H9 (cell line): ENCODE results near the gene PDS5A. TPM values are rescaled to one million over a fixed set of nuclear protein-coding genes. Genes with fewer than 3 reads are reported as not detected.

Experiments used
- DNase-seq: peaks from one replicate; pipeline ENCODE4 v3.0.0-alpha.2; 2017
- H2AFZ ChIP-seq: one replicate; pipeline ENCODE4 v1.6.1; 2013; ENCODE audit warnings: mild to moderate bottlenecking, low read length, control low read depth, moderate library complexity
- H2AK5ac ChIP-seq: 2 replicates; pipeline ENCODE4 v1.6.1; 2013; ENCODE audit warnings: low read length, control low read depth, mixed read lengths; ENCODE audit not compliant: insufficient read length
- H2BK120ac ChIP-seq: one replicate; pipeline ENCODE4 v1.6.1; 2013; ENCODE audit warnings: low read depth, mild to moderate bottlenecking, low read length, control low read depth, inconsistent platforms; ENCODE audit not compliant: poor library complexity, severe bottlenecking
- H2BK12ac ChIP-seq: 2 replicates; pipeline ENCODE4 v1.6.1; 2013; ENCODE audit warnings: low read length, control low read depth, mixed read lengths, low read depth; ENCODE audit not compliant: insufficient read length
- H2BK15ac ChIP-seq: 2 replicates; pipeline ENCODE4 v1.6.1; 2013; ENCODE audit warnings: low read depth, low read length, control low read depth
- H2BK20ac ChIP-seq: one replicate; pipeline ENCODE4 v1.6.1; 2013; ENCODE audit warnings: low read depth, mild to moderate bottlenecking, low read length, control low read depth, inconsistent platforms; ENCODE audit not compliant: poor library complexity, severe bottlenecking
- H2BK5ac ChIP-seq: 2 replicates; pipeline ENCODE4 v1.6.1; 2013; ENCODE audit warnings: low read length, control low read depth, mixed read lengths; ENCODE audit not compliant: insufficient read length
- H3K14ac ChIP-seq: 2 replicates; pipeline ENCODE4 v1.6.1; 2013; ENCODE audit warnings: low read length, control low read depth; ENCODE audit not compliant: insufficient read depth
- H3K18ac ChIP-seq: 2 replicates; pipeline ENCODE4 v1.6.1; 2013; ENCODE audit warnings: low read depth, mild to moderate bottlenecking, mixed read lengths, low read length, control low read depth; ENCODE audit not compliant: insufficient read length
- H3K23ac ChIP-seq: 2 replicates; pipeline ENCODE4 v1.6.1; 2013; ENCODE audit warnings: low read length, control low read depth, mixed read lengths, low read depth; ENCODE audit not compliant: insufficient read length
- H3K23me2 ChIP-seq: 2 replicates; pipeline ENCODE4 v1.6.1; 2013; ENCODE audit warnings: low read depth, mild to moderate bottlenecking, mixed read lengths, low read length, control low read depth; ENCODE audit not compliant: insufficient read length, poor library complexity, severe bottlenecking
- H3K27ac ChIP-seq: 2 replicates; pipeline ENCODE4 v1.5.1; 2013; ENCODE audit warnings: low read length, control low read depth, mixed read lengths, low read depth; ENCODE audit not compliant: insufficient read length
- H3K27me3 ChIP-seq: 2 replicates; pipeline ENCODE4 v1.6.1; 2013; ENCODE audit warnings: low read length, control low read depth, inconsistent platforms; ENCODE audit not compliant: insufficient read depth
- H3K4ac ChIP-seq: 2 replicates; pipeline ENCODE4 v1.6.1; 2013; ENCODE audit warnings: low read depth, mild to moderate bottlenecking, control low read depth, inconsistent platforms, low read length, moderate library complexity
- H3K4me1 ChIP-seq: 2 replicates; pipeline ENCODE4 v1.6.1; 2013; ENCODE audit warnings: low read length, control low read depth, inconsistent platforms; ENCODE audit not compliant: insufficient read depth
- H3K4me2 ChIP-seq: 2 replicates; pipeline ENCODE4 v1.6.1; 2013; ENCODE audit warnings: low read length, control low read depth, mixed read lengths; ENCODE audit not compliant: insufficient read length, insufficient read depth
- H3K56ac ChIP-seq: 2 replicates; pipeline ENCODE4 v1.6.1; 2013; ENCODE audit warnings: low read depth, mild to moderate bottlenecking, mixed read lengths, low read length, control low read depth; ENCODE audit not compliant: insufficient read length
- H3K79me1 ChIP-seq: 2 replicates; pipeline ENCODE4 v1.6.1; 2013; ENCODE audit warnings: low read depth, mild to moderate bottlenecking, moderate library complexity, low read length, control low read depth, inconsistent platforms; ENCODE audit not compliant: insufficient read depth, poor library complexity, severe bottlenecking
- H3K79me2 ChIP-seq: 2 replicates; pipeline ENCODE4 v1.6.1; 2013; ENCODE audit warnings: low read length, control low read depth, inconsistent platforms; ENCODE audit not compliant: insufficient read depth
- H3K9ac ChIP-seq: 2 replicates; pipeline ENCODE4 v1.6.1; 2013; ENCODE audit warnings: low read length, control low read depth, mixed read lengths; ENCODE audit not compliant: insufficient read length; ENCODE audit errors: extremely low read depth
- H3K9me3 ChIP-seq: one replicate; pipeline ENCODE4 v1.6.1; 2013; ENCODE audit warnings: low read depth, low read length, inconsistent platforms; ENCODE audit not compliant: control insufficient read depth
- H3T11ph ChIP-seq: one replicate; pipeline ENCODE4 v1.6.1; 2013; ENCODE audit warnings: mild to moderate bottlenecking, low read length, control low read depth, inconsistent platforms
- H4K20me1 ChIP-seq: one replicate; pipeline ENCODE4 v1.6.1; 2013; ENCODE audit not compliant: control insufficient read depth, insufficient read length, insufficient read depth
- H4K5ac ChIP-seq: 2 replicates; pipeline ENCODE4 v1.6.1; 2013; ENCODE audit warnings: low read depth, mild to moderate bottlenecking, mixed read lengths, low read length, control low read depth; ENCODE audit not compliant: insufficient read length
- H4K8ac ChIP-seq: replicated peaks from 2 replicates; pipeline ENCODE4 v1.6.1; 2013; ENCODE audit warnings: low read length, control low read depth, mixed read lengths, low read depth; ENCODE audit not compliant: insufficient read length
- H4K91ac ChIP-seq: 2 replicates; pipeline ENCODE4 v1.6.1; 2013; ENCODE audit warnings: low read depth, mild to moderate bottlenecking, moderate library complexity, mixed read lengths, low read length, control low read depth; ENCODE audit not compliant: insufficient read length
- H3K27ac Mint-ChIP-seq, 3 experiments: 2 replicates in 2 of 3; 3 replicates in 1 of 3; pipeline ENCODE4 v1.8.0; 2020 to 2021; ENCODE audit warnings: mixed read lengths in 3 of 3, mild to moderate bottlenecking in 1 of 3, moderate library complexity in 1 of 3
- H3K27me3 Mint-ChIP-seq: 2 replicates; pipeline ENCODE4 v1.8.0; 2021; ENCODE audit warnings: low read depth, mild to moderate bottlenecking, moderate library complexity, mixed read lengths
- H3K36me3 Mint-ChIP-seq, 3 experiments: 2 replicates in 2 of 3; 3 replicates in 1 of 3; pipeline ENCODE4 v1.8.0; 2020 to 2021; ENCODE audit warnings: low read depth in 3 of 3, mixed read lengths in 3 of 3; ENCODE audit not compliant: insufficient read depth in 1 of 3
- H3K4me1 Mint-ChIP-seq, 2 experiments: 2 replicates each; pipeline ENCODE4 v1.8.0; 2020; ENCODE audit warnings: mixed read lengths in 2 of 2
- H3K4me3 Mint-ChIP-seq, 2 experiments: 2 replicates in 1 of 2; 3 replicates in 1 of 2; pipeline ENCODE4 v1.8.0; 2020 to 2021; ENCODE audit warnings: mild to moderate bottlenecking in 2 of 2, mixed read lengths in 2 of 2, moderate library complexity in 1 of 2
- H3K9me3 Mint-ChIP-seq, 2 experiments: 2 replicates in 1 of 2; 3 replicates in 1 of 2; pipeline ENCODE4 v1.8.0; 2020; ENCODE audit warnings: mild to moderate bottlenecking in 2 of 2, mixed read lengths in 2 of 2, moderate library complexity in 1 of 2
- CTCF ChIP-seq: fragments of 200-600 bp; sonication (generic); conservative IDR thresholded peaks from 3 replicates; pipeline ENCODE4 v1.8.0; 2021; ENCODE audit warnings: antibody characterized with exemption, mild to moderate bottlenecking
- WGBS: extraction: QIAGEN DNeasy Blood & Tissue Kit; methylation state at CpG from one replicate; pipeline ENCODE4 v1.1.7; 2013; ENCODE audit warnings: missing lambda C conversion rate, low lambda C conversion rate, mixed read lengths; ENCODE audit not compliant: insufficient read length; ENCODE audit errors: extremely low coverage; 5-methylcytosine and 5-hydroxymethylcytosine counted together
- total RNA-seq: library from RNA; stranded (reverse); gene quantifications from 2 replicates; pipeline ENCODE4 v1.2.1, GENCODE V29; 2021

PDS5A gene
- total RNA-seq, 1 experiment from 2014 or later, result 65.4 TPM

DNA sequence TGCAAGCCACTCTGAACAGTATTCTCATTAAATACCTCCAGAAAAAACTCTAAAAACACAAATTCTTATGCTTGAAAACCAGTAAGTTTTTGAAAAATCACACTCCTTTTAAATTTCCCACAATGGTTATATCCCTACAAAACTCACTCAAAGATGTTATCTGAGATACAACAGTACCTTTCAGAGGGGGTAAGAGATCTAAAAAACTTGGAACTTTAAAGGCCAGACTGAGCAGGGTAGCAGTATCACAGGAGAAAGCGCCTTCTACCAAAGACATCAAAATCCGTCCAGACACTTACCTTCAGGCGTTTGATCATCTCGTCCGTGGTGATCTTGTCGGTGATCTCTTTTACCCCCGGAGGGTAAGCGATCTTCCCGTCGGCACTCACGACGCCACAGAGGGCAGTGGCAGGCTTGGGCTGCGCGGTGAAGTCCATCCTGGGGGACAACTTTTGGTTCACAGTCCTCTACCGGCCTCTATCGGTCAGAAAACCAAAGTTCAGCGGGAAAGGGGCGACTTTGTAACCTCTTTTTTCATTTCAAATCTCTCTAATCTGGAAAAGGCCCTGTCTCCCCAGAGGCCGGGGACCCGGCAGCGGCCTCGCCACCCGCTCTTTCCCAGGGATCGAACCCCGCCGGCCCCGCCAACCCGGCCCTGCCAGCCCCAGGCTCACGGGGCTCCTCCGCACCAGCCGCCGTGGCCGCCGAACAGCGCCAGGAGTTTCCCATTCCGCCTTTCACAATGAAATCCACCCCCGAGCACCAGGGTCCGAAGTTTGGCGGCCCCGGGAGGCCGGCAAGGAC, 1.4 kb downstream of the PDS5A start:
- DNase-seq, result peak; percentile 82
- Histone ChIP-seq H2BK20ac (no peak overlapping the region), H3K4me2 (peak overlapping the region; percentile 60), H3K14ac (peak overlapping the region; percentile 94), H3K9me3 (no peaks in the 10 kb centered on the region), H2BK12ac (no peak overlapping the region), H4K8ac (no peak overlapping the region), H3K9ac (peak overlapping the region; percentile 89), H3K18ac (no peak overlapping the region), H4K5ac (no peak overlapping the region), H3K27me3 (no peaks in the 10 kb centered on the region), H2AK5ac (no peak overlapping the region), H4K20me1 (no peaks in the 10 kb centered on the region), H2BK15ac (no peak overlapping the region), H2AFZ (no peak overlapping the region), H3T11ph (no peak overlapping the region), H2BK5ac (no peak overlapping the region), H3K23ac (no peak overlapping the region), H3K4me1 (no peaks in the 10 kb centered on the region; the same call in 1 of the 2 replicates), H3K27ac (no peak overlapping the region), H2BK120ac (no peak overlapping the region), H4K91ac (peak overlapping the region; percentile 84), H3K4ac (no peak overlapping the region), H3K79me1 (peaks cover 3% of the 10 kb centered on the region), H3K56ac (no peak overlapping the region), H3K23me2 (peaks cover 4% of the 10 kb centered on the region), H3K79me2 (peaks cover 23% of the 10 kb centered on the region)
- no CpG with 5 or more reads among the region's 41 CpGs for WGBS
- Mint-ChIP-seq H3K4me1 (peaks cover 21% of the 10 kb centered on the region in 2 experiments), H3K27ac (peak overlapping the region in 2 of 3 experiments; percentile 17 to 89; a peak in 5 of 7 replicates), H3K27me3 (no peaks in the 10 kb centered on the region), H3K9me3 (no peaks in the 10 kb centered on the region), H3K4me3 (peak overlapping the region; percentile 84 to 89), H3K36me3 (peaks cover 27 to 35% (median 33%) of the 10 kb centered on the region in 3 experiments)
- peak; percentile 90 for TF ChIP-seq CTCF
